NK-92 treated with Interleukin-12 subunit alpha and Interleukin-12 subunit beta, amount 100 ng/mL, for 24 hours (cell line): ENCODE results near the gene LCMT1.
A peak's percentile ranks its signal among the peaks of the same experiment; 100 is the strongest.
"Not testable (repeated sequence)": the region's sequence is repeated elsewhere in the genome, so short reads cannot be mapped to it uniquely, and the experiment has no call there.

Source experiments
- DNase-seq: peaks from one replicate; lab custom pipeline; 2025; lab: John Stamatoyannopoulos, UW

The LCMT1 gene

GRCh38 chr16:25095636-25096035 is 15.9 kb upstream of the LCMT1 start:
- no peak for DNase-seq

- no peak for DNase-seq
Observed at GRCh38 chr16:25097276-25097975, 14.1 kb upstream of the LCMT1 start.

- no peak for DNase-seq
Observed at GRCh38 chr16:25100511-25100910, 11.0 kb upstream of the LCMT1 start.

- peak; percentile 75 for DNase-seq
Observed at GRCh38 chr16:25106567-25107465, 4.7 kb upstream of the LCMT1 start.

GRCh38 chr16:25107466-25107792 is 4.1 kb upstream of the LCMT1 start:
- DNase-seq, result no peak

GRCh38 chr16:25108054-25108453 is 3.5 kb upstream of the LCMT1 start:
- DNase-seq, result peak; percentile 11

GRCh38 chr16:25109643-25110042 is 1.9 kb upstream of the LCMT1 start:
- DNase-seq, result no peak

GRCh38 chr16:25110387-25110947 is 1.1 kb upstream of the LCMT1 start:
- DNase-seq, result no peak

GRCh38 chr16:25114121-25114520 is 2.6 kb downstream of the LCMT1 start:
- no peak for DNase-seq

- DNase-seq, result no peak
Observed at GRCh38 chr16:25118851-25119578, 7.5 kb downstream of the LCMT1 start.

GRCh38 chr16:25121824-25122600 is 10.5 kb downstream of the LCMT1 start:
- no peak for DNase-seq

GRCh38 chr16:25124503-25124902 is 13.0 kb downstream of the LCMT1 start:
- no peak for DNase-seq

GRCh38 chr16:25126086-25126666 is 14.6 kb downstream of the LCMT1 start:
- not testable (repeated sequence) for DNase-seq

- DNase-seq, result no peak
Observed at GRCh38 chr16:25126820-25127232, 15.3 kb downstream of the LCMT1 start.

GRCh38 chr16:25132751-25133150 is 21.2 kb downstream of the LCMT1 start:
- DNase-seq, result not testable (repeated sequence)

- DNase-seq, result no peak
Observed at GRCh38 chr16:25134166-25134700, 22.7 kb downstream of the LCMT1 start.

GRCh38 chr16:25135254-25135878 is 23.8 kb downstream of the LCMT1 start:
- no peak for DNase-seq

- DNase-seq, result no peak
Observed at GRCh38 chr16:25138130-25138529, 26.6 kb downstream of the LCMT1 start.

- DNase-seq, result no peak
Observed at GRCh38 chr16:25140459-25140858, 28.9 kb downstream of the LCMT1 start.

- no peak for DNase-seq
Observed at GRCh38 chr16:25141648-25142047, 30.1 kb downstream of the LCMT1 start.
